GM21528 (cell line): Measurements from ENCODE around the gene LRMDA.
"Not testable (repeated sequence)": the region's sequence is repeated elsewhere in the genome, so short reads cannot be mapped to it uniquely, and the experiment has no call there.

Experiments used
- ATAC-seq: cut with Tn5 transposase; IDR thresholded peaks from one replicate; pipeline ENCODE4 v1.9.1; 2021; ENCODE audit warnings: mild to moderate bottlenecking, moderate library complexity; ENCODE audit not compliant: unreplicated experiment, low FRiP score

Gene LRMDA

GRCh38 chr10:76558996-76559891, 1127.8 kb downstream of the LRMDA start:
- no peak for ATAC-seq

GRCh38 chr10:76559892-76560220, 1128.4 kb downstream of the LRMDA start:
- ATAC-seq, result no peak

GRCh38 chr10:76560338-76560737, 1128.9 kb downstream of the LRMDA start:
- no peak for ATAC-seq

GRCh38 chr10:76563286-76563685, 1131.9 kb downstream of the LRMDA start:
- ATAC-seq, result no peak

- ATAC-seq, result no peak
These were observed 1140.6 kb downstream of the LRMDA start for GRCh38 chr10:76572021-76572420.

- no peak for ATAC-seq
These were observed 1145.0 kb downstream of the LRMDA start for GRCh38 chr10:76576276-76576962.

- ATAC-seq, result no peak
These were observed 1146.0 kb downstream of the LRMDA start for GRCh38 chr10:76577455-76577854.

GRCh38 chr10:76581506-76582256, 1150.3 kb downstream of the LRMDA start:
- no peak for ATAC-seq

- no peak for ATAC-seq
These were observed 1151.1 kb downstream of the LRMDA start for GRCh38 chr10:76582531-76582930.

GRCh38 chr10:76583711-76584161, 1152.3 kb downstream of the LRMDA start:
- ATAC-seq, result no peak

GRCh38 chr10:76584466-76584865, 1153.0 kb downstream of the LRMDA start:
- not testable (repeated sequence) for ATAC-seq
